OCI-LY7 (cell line): ENCODE results near the gene PCDHGB2.

Source experiments
- CTCF ChIP-seq: fragments of 200-600 bp; sonication (generic); conservative IDR thresholded peaks from 2 replicates; pipeline ENCODE4 v1.5.1; 2014; ENCODE audit warnings: mild to moderate bottlenecking, antibody characterized with exemption, low read length, moderate library complexity, mixed read lengths
- EZH2phosphoT487 ChIP-seq: fragments of 200-600 bp; sonication (generic); IDR thresholded peaks from 2 replicates; pipeline ENCODE4 v1.6.1; 2018; ENCODE audit warnings: low read depth, borderline replicate concordance, mild to moderate bottlenecking, mixed run types, antibody characterized with exemption, low read length, moderate library complexity, mixed read lengths

GRCh38 chr5:141398608-141399007 is 38.8 kb downstream of the PCDHGB2 start:
- TF ChIP-seq CTCF = no peak
- no peak for TF ChIP-seq EZH2phosphoT487
